Measurements from ENCODE around the gene STXBP5.

STXBP5 gene

GRCh38 chr6:147204060-147204785, at the start of gene STXBP5:
STXBP5 (plus strand) TSS chr6:147204417; CDS start chr6:147204533, 116 bp downstream.
- peak; percentile 26 for DNase-seq (ENCODE audit: low spot score)

- DNase-seq (ENCODE audit: low spot score) = no peak
Observed at GRCh38 chr6:147154454-147154853, 49.8 kb upstream of the STXBP5 start.

- no peak for DNase-seq (ENCODE audit: low spot score)
Observed at GRCh38 chr6:147156218-147156617, 48.0 kb upstream of the STXBP5 start.

GRCh38 chr6:147156799-147157382, 47.3 kb upstream of the STXBP5 start:
- DNase-seq (ENCODE audit: low spot score) = no peak

- no peak for DNase-seq (ENCODE audit: low spot score)
Observed at GRCh38 chr6:147157930-147158329, 46.3 kb upstream of the STXBP5 start.

- DNase-seq (ENCODE audit: low spot score) = no peak
Observed at GRCh38 chr6:147158881-147159280, 45.3 kb upstream of the STXBP5 start.

- no peak for DNase-seq (ENCODE audit: low spot score)
Observed at GRCh38 chr6:147159536-147160374, 44.5 kb upstream of the STXBP5 start.

- no peak for DNase-seq (ENCODE audit: low spot score)
Observed at GRCh38 chr6:147160593-147160992, 43.6 kb upstream of the STXBP5 start.

- no peak for DNase-seq (ENCODE audit: low spot score)
Observed at GRCh38 chr6:147161253-147161973, 42.8 kb upstream of the STXBP5 start.

- DNase-seq (ENCODE audit: low spot score) = no peak
Observed at GRCh38 chr6:147161974-147162495, 42.2 kb upstream of the STXBP5 start.

GRCh38 chr6:147164761-147165160, 39.5 kb upstream of the STXBP5 start:
- no peak for DNase-seq (ENCODE audit: low spot score)

GRCh38 chr6:147166360-147166944, 37.8 kb upstream of the STXBP5 start:
- DNase-seq (ENCODE audit: low spot score) = no peak

GRCh38 chr6:147166992-147167391, 37.2 kb upstream of the STXBP5 start:
- DNase-seq (ENCODE audit: low spot score) = no peak

GRCh38 chr6:147167576-147168461, 36.4 kb upstream of the STXBP5 start:
- no peak for DNase-seq (ENCODE audit: low spot score)

GRCh38 chr6:147169529-147169928, 34.7 kb upstream of the STXBP5 start:
- DNase-seq (ENCODE audit: low spot score) = no peak

- DNase-seq (ENCODE audit: low spot score) = no peak
Observed at GRCh38 chr6:147170269-147170668, 33.9 kb upstream of the STXBP5 start.

- no peak for DNase-seq (ENCODE audit: low spot score)
Observed at GRCh38 chr6:147173140-147173539, 31.1 kb upstream of the STXBP5 start.

GRCh38 chr6:147173675-147174308, 30.4 kb upstream of the STXBP5 start:
- no peak for DNase-seq (ENCODE audit: low spot score)

GRCh38 chr6:147176795-147177194, 27.4 kb upstream of the STXBP5 start:
- DNase-seq (ENCODE audit: low spot score) = no peak

- DNase-seq (ENCODE audit: low spot score) = no peak
Observed at GRCh38 chr6:147177286-147177685, 26.9 kb upstream of the STXBP5 start.
